Mammary epithelial cell (primary cell): Measurements from ENCODE around the gene PEX5L.

Source experiments
- CTCF ChIP-seq, 2 donors: IDR thresholded peaks in 1 of 2; conservative IDR thresholded peaks in 1 of 2; 2 replicates each; pipeline ENCODE4 v1.5.1; 2011 to 2012; ENCODE audit warnings: inconsistent platforms in 2 of 2, low read length in 2 of 2, mild to moderate bottlenecking in 2 of 2, control low read depth in 1 of 2, low read depth in 1 of 2; ENCODE audit not compliant: insufficient read depth in 1 of 2; ENCODE audit errors: extremely low read depth in 1 of 2
- EZH2 ChIP-seq: IDR thresholded peaks from 2 replicates; pipeline ENCODE4 v1.6.1; 2012; ENCODE audit warnings: low read length, inconsistent platforms, borderline replicate concordance

- TF ChIP-seq CTCF (conservative IDR thresholded peaks at IDR 0.05 in 1 of 2, IDR thresholded peaks at IDR 0.05 in 1 of 2; ENCODE audit: extremely low read depth in 1 of 2, insufficient read depth in 1 of 2, low read depth in 1 of 2, low read length in 2 of 2) (no peak), EZH2 (no peak)
Measured at GRCh38 chr3:179921951-179922350, 114.8 kb downstream of the PEX5L start.
